NCI-H2107 (cell line): ENCODE data around the gene COMP.
"Not testable (repeated sequence)": the region's sequence is repeated elsewhere in the genome, so short reads cannot be mapped to it uniquely, and the experiment has no call there.

Experiments
- DNase-seq: peaks from one replicate; lab custom pipeline; 2025; lab: John Stamatoyannopoulos, UW

Gene COMP

DNA sequence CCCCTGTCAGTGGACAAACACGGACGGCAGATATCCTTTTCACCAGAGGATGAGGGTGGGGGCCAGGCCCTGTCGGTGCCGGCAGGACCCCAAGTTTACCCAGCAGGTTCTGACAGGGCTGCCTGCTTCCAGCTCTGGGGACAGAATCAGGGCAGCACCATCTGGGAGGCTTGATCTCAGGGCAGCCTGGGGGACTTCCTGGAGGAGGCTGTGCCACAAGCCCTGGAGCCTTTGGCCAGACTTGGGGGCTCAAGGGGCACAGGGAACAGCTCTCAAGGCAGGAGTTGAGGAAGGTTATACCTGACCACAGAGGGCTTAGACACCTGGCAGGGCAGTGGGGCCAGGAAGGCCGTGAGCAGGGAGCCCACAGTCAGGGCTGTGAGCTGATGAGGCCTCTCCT lies 45.2 kb downstream of the COMP start:
- DNase-seq: no peak

DNA sequence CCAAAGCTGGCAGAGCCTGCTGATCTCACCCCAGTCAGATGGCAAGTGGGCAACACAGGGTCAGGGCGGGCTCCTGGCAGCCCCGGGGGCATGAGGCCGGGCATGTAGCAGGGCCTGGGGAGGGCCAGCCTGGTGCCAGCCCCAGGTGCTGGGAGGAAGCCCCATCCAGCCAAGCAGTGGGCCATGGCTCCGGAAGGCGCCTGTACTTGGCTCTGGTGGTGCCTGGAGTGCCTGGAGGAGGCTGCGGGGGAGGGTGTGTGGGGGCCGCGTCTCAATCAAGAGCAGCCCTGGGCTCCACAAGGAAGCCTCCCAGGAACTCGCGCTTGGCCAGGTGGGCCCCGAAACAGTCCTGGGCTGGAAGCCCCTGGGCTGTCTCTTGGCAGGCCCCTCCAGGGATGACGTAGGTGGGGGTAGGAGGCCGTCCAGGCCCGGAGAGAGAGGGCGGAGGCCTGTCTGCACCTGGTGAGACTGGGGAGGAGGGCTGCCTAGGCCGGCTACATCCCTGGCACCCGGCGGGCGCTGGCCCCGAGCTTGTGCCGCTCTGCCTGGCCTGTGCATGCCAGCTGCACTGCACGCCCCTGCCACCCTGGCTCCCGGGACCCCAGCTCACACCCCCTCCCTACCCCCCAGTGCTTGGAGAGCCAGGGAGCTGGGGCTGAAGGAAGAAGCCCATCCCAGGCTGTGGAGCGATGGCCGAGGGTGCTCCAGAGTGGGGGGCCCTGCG lies 45.9 kb downstream of the COMP start:
- DNase-seq: no peak

DNA sequence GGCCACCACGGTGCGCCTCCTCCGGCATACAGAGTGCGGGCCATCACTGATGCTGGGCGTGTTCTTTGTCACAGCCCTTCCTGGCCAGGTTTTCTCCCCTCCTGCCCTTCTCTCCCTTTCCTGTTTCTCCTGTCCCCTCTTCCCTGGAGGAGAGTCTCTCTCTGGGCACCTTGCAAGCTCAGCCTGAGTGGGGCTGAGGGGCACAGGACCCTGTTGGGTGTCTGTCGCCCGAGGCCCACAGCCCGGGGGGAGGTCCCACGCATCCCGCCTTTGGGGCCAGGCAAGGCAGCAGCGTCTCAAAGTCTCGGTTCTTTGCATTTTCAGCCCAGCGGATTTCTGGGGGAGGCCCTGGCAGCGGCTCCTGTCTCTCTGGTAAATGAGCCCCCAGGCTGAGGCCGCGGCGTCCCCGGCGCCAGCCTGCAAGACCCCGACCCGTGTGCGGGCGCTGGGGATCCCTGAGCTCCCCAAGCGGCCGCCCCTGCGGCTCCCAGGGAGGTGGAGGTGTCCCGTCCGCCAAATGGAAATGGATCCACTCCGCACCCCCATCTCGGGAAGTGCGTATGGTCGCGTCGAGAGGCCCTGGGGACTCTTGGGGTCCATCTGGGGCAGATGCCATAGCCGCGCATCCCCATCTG lies 47.2 kb downstream of the COMP start:
- no peak for DNase-seq

DNA sequence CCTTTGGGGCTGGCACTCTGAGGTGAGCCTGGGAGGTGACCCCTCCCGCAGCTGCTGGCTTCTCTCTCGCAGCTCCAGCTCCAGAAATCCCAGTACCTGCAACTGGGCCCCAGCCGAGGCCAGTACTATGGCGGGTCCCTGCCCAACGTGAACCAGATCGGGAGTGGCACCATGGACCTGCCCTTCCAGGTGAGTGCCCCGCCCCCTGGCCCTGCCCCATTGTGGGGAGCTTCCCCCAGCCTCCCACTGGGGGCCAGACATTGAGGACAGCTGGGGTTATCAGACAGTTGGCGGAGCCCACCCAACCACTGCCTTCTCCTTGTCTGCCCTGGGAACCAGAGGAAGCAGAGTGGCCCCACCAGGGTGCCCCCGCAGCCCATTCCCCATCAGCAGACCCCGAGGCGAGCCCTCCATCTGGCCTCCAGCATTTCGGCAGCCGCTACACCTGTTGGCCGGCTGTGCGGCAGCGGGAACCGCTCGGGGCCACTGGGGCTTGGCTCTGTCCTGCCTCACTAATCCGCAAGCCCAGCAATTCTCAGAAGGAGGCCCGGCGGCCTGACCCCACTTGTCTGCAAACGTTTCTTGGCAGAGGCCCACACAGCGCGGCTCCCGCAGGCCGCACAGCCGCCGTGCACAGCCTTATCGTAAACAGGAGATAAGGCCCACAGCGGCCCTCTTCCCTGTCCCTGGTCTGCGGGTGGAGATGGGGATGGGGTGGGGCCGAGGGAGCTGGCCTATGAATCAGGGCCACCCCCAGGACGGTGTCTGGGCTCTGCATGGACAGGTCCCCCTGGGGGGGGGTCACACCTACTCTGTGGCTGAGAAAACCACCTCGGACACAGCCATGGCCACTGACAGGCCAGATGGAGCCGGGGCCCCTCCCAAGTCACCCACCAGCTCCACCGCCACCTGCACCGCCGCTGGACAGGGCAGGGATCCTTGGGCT lies 48.0 kb downstream of the COMP start:
- DNase-seq: no peak

DNA sequence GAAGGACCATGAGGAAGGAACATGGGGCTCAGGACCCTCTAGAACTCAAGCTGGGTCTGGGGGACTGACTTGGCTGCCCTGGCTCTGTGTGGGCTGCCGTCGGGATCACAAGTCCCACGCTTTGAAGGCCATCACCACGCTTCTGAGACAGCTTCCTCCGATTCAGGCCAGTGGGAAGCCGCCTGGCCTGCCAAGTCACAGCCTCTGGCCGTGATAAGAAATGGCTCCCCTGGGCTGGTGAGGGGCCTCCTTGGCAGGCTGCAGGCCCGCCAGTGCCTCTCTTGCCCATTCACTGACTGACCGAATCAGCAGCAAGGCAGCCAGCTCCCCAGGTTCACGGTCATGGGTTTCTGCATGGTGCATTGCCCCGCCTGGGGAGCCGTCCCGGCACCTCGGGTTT lies 48.8 kb downstream of the COMP start:
- no peak for DNase-seq

DNA sequence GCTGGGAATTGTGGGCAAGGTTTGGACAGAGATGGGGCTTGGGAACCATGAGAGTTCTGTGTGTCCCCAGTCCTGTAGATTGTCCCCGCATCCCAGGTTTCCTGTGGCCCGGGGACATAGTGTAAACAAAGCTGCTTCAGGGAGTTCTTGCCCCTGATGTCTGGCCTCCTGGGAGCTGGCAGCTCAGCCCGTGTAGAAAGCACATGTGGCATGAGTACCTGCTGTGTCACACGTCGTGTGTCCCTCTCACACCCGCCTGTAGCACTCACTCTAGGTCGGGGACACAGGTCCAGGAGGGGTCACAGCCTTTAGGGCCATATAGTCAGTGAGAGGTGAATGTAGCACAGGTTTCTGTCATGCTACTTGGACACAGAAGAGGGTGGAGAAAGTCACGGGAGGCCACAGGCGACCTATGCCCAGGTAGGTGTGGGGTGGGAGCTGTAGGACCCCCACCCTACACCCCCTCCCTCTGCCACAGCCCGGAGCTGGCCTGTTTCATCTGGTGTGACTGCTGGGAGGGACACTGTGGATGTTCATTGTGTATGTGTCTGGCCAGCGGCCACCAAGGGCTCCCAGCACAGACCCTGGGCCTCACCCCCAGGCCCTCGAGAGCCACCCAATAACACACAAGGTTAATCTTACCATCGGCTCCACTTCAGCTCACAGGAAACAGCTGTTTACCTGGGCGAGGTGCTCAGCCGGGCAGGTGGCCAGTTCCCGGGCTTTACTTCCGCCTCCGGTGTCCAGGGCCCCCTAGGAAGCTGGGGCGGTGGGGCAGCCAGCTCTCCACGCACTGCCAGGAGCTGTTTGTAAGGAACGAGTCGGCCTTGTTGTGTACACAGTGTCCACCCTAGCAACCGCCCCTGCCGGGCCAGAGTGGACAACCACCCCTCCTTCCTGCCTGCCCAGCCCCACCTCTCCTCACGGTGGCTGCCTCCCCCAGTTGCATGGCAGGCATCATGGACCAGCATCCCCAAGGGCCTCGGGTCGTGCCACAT lies 49.7 kb downstream of the COMP start:
- DNase-seq: no peak

DNA sequence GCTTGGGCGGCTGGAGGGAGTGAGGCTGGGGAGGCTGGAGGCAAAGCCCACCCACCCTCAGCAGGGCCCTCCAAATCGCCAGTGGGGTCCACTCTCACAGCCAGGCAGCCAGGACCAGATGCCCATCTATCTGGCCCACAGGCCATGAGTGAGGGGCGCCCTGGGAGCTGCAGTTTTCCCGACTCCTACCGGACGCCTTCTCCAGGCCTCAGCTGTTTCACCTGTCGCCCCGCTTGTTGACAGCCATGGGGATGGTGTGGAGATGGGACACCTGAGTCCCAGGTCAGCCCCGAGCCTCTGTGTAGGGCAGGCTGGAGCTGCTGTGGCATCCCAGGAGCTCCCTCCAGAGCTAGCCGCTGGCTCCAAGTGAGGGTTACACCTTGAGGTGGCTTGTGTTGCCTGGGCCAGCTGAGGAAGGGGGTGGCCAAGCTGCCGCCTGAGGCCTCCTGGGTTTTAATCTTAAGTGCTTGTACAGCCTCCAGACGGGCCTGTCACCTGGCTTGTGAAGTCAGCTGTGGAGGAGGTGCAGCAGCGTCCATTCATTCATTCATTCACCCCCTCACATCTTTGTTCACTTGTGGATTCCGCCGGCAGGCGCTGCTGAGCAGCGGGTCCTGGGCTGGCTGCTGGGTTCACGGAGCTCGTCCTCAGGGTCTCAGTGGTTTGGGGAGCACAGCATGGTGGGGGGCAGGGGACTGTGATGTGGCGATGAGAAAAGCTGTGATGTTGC lies 52.0 kb downstream of the COMP start:
- no peak for DNase-seq

DNA sequence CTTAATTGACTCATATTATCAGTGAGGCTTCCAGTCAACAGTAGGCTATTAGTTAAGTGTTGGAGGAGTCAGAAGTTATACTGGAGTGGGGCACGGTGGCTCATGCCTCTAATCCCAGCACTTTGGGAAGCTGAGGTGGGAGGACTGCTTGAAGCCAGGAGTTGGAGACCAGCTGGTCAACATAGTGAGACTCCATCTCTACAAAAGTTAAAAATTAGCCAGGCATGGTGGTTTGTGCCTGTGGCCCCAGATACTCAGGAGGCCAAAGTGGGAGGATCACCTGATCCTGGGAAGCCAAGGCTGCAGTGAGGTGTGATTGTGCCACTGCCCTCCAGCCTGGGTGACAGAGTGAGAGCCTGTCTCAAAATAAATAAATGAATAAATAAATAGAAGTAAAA lies 53.2 kb downstream of the COMP start:
- no peak for DNase-seq

DNA sequence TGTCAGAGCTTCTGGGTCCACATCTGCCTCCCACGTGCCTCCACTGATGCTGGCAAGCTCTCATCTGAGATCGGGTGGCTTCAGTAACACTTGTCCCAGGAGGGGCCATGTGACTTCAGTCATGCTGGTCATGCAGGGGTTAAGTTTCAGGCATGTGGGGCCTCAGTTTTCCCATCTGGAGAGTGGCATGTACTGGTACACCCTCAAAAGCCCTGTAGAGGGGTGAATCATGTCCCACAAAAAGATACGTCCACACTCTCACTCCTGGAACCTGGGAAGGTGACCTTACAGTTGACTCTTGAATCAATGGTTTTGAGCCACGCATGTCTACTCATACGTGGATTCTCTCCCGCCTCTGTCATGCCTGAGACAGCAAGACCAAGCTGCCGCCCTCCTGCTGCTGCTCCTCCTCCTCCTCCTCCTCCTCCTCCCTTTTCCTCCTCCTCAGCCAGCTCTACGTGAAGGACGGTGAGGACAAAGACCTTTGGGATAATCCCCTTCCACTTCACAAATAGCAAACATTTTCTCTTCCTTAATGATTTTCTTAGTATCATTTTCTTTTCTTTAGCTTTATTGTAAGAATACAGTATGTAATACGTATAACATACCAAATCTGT lies 53.7 kb downstream of the COMP start:
- no peak for DNase-seq

DNA sequence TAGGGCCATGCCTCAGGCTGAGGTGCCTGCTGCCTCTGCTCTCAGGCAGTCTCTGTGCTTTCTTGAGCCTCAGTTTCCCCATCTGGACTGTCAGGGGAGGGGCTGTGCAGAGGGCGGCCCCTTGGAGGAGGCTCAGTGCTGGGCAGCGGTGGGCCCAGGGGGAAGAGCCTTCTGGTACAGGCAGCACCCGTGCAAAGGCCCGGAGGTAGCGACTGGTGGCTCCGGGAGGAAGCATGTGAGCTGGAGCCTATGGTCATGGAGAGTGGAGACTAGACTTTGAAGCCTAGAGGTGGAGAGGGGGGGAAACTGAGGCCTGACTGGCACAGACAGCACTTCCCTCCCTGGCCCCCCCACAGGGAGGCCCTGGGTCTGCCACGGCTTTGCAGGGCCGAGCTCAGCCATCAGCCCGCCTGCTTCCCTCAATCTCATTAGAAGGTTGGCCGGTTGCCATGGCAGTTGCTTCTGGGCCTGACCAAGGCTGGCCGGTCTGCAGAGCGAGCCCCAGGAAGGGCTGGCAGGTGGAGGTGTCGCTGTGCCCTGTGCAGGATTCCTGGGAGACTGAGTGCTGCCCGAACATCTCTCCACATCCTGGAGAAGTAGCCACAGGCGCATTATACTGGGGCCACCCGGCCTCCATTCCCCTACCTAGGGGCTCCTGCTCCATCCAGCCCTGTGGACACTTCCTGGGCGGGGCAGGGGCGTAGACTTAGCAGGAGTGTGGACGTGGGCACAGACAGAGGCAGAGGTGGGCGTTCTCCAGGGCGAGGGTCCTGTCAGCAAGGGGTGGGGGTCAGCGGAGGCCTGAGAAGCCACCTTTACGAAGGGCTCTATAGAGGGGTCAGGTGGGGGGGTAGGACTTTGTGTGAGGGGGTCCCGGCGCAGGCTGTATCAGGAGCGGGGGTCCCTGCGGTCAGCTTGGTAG lies 54.4 kb downstream of the COMP start:
- no peak for DNase-seq

DNA sequence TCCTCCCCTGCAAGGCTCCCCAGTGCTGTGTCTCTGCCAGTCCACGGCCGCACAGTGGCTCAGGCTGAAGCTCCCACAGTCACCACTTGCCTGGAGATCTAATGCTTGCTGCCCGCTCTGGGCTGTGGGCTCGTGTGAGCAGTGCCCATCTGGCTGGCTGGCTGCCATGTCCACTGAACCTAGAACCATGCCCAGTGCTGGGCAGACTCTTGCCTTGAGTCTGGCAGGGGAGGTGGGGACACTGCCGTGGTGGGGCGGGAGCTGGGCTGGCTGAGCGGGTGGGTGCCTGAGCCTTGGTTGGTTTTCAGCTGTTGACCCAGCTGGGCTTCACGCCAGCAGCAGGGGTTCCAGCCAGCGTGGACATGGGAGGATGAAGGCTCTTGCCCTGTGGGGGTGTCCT lies 55.4 kb downstream of the COMP start:
- DNase-seq: no peak

DNA sequence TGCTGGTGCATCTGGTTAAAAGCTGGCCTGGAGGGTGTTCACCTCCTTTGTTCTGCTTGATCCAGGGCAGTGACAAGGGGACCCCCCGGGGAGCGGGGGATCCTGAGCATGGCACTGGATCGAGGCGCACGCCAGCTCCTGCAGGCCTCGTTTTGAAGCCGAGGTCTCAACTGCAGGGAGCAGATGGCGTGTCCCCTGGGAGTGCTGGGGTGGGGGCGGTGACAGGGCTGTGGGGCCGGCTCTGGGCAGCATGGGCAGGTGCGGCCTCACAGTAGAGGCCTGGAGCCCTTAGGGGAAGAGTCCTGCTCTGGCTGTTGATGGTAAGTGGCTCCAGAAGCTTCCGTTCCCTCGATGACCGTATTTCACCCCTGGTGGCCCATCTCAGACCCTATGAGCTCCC lies 55.8 kb downstream of the COMP start:
- no peak for DNase-seq

DNA sequence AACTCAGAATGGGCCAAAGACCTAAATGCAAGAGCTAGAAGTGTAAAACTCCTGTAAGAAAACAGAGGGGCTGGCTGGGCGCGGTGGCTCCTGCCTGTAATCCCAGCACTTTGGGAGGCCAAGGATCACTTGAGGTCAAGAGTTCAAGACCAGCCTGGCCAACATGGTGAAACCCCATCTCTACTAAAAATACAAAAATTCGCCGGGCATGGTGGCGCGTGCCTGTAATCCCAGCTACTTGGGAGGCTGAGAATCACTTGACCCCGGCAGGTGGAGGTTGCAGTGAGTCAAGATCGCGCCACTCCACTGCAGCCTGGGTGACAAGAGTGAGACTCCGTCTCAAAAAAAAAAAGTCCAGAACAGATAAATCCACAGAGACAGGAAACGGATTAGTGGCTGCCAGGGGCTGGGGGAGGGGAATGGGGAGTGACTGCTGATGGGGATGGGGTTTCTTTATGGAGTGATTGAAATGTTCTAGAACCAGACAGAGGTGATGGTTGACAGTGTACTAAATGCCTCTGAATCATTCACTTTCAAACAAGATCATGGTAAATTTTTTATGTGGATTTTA lies 57.3 kb downstream of the COMP start:
- not testable (repeated sequence) for DNase-seq

DNA sequence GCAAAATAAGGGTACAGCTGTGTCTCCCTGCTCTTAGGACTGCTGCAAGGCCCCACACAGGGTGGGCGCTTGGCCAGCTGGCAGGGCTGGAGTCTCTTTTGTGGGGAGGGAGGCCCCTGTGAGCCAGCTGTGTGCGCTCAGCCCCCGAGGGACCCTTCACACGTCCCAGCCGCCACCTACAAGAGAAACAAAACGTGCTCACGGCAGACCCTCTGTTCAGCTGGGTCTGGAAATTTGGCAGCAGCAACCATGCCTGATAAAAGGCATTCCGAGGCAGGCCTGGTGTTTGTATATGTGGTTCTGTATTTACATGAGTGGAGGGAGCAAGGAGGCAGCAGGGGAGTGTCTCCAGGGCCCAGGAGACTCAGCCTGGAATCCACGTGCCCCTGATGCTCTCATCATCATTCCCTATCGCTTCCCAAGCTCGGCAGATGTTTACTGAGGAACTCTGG lies 57.9 kb downstream of the COMP start:
- no peak for DNase-seq
